Measurements from ENCODE around the gene CEBPE.

The CEBPE gene

GRCh38 chr14:23118506-23119362, at the start of gene CEBPE:
Gene CEBPE (minus strand): TSS chr14:23119255. CDS start chr14:23119091, 164 bp downstream.
- Histone ChIP-seq H3K9me3 (ENCODE audit: low read length) (no peaks in the 10 kb centered on the region), H2AFZ (ENCODE audit: low read depth, low read length) (no peak within 1 kb of the TSS), H3K27me3 (ENCODE audit: insufficient read depth, low read length) (no peaks in the 10 kb centered on the region), H3K4me1 (ENCODE audit: insufficient read depth, low read length) (peaks cover 14% of the 10 kb centered on the region), H3K4me3 (ENCODE audit: low read length) (no peak within 1 kb of the TSS), H3K36me3 (ENCODE audit: insufficient read depth, low read length) (no peaks in the 10 kb centered on the region)

DNA sequence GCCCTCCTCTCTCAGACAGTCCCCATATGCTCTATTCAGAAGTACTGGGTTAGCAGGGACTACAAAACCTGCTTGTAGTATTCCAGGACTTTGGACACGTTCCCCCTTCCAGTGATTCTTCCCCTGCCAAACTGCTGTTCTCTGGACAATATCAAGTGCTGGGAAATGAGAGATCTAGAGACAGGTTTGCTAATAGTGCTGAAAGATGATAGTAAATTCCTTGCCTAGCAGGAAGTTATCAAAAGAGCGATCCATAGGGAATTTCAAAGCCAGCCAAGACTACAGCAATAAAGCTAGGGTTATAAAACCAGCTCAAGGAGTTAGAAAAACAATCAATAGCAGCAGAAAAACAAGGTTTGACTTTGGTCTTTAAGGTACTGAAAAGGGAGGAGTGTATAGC, 49.2 kb upstream of the CEBPE start:
- Histone ChIP-seq H3K4me3 (ENCODE audit: low read length) (no peak overlapping the region), H3K27me3 (ENCODE audit: insufficient read depth, low read length) (no peaks in the 10 kb centered on the region), H2AFZ (ENCODE audit: low read depth, low read length) (no peak overlapping the region), H3K36me3 (ENCODE audit: insufficient read depth, low read length) (no peaks in the 10 kb centered on the region), H3K4me1 (ENCODE audit: insufficient read depth, low read length) (no peaks in the 10 kb centered on the region), H3K9me3 (ENCODE audit: low read length) (no peaks in the 10 kb centered on the region)

- no peaks in the 10 kb centered on the region for H3K36me3 ChIP-seq (ENCODE audit: insufficient read depth, low read length)
- no peaks in the 10 kb centered on the region for H3K27me3 ChIP-seq (ENCODE audit: insufficient read depth, low read length)
- H3K4me3 ChIP-seq (ENCODE audit: low read length), result no peak overlapping the region
- no peak overlapping the region for H2AFZ ChIP-seq (ENCODE audit: low read depth, low read length)
- no peaks in the 10 kb centered on the region for H3K9me3 ChIP-seq (ENCODE audit: low read length)
- no peaks in the 10 kb centered on the region for H3K4me1 ChIP-seq (ENCODE audit: insufficient read depth, low read length)
These were observed 48.2 kb upstream of the CEBPE start for GRCh38 chr14:23167116-23167847.

- no peaks in the 10 kb centered on the region for H3K36me3 ChIP-seq (ENCODE audit: insufficient read depth, low read length)
- no peaks in the 10 kb centered on the region for H3K9me3 ChIP-seq (ENCODE audit: low read length)
- no peak overlapping the region for H3K4me3 ChIP-seq (ENCODE audit: low read length)
- peaks cover 12% of the 10 kb centered on the region for H3K4me1 ChIP-seq (ENCODE audit: insufficient read depth, low read length)
- H3K27me3 ChIP-seq (ENCODE audit: insufficient read depth, low read length), result no peaks in the 10 kb centered on the region
- no peak overlapping the region for H2AFZ ChIP-seq (ENCODE audit: low read depth, low read length)
These were observed 45.9 kb upstream of the CEBPE start for GRCh38 chr14:23164949-23165348.

GRCh38 chr14:23164250-23164649, 45.2 kb upstream of the CEBPE start:
- Histone ChIP-seq H3K4me3 (ENCODE audit: low read length) (no peak overlapping the region), H2AFZ (ENCODE audit: low read depth, low read length) (no peak overlapping the region), H3K27me3 (ENCODE audit: insufficient read depth, low read length) (no peaks in the 10 kb centered on the region), H3K36me3 (ENCODE audit: insufficient read depth, low read length) (no peaks in the 10 kb centered on the region), H3K9me3 (ENCODE audit: low read length) (no peaks in the 10 kb centered on the region), H3K4me1 (ENCODE audit: insufficient read depth, low read length) (peaks cover 19% of the 10 kb centered on the region)

- no peaks in the 10 kb centered on the region for H3K9me3 ChIP-seq (ENCODE audit: low read length)
- H3K27me3 ChIP-seq (ENCODE audit: insufficient read depth, low read length), result no peaks in the 10 kb centered on the region
- peaks cover 20% of the 10 kb centered on the region for H3K4me1 ChIP-seq (ENCODE audit: insufficient read depth, low read length)
- H3K4me3 ChIP-seq (ENCODE audit: low read length), result no peak overlapping the region
- no peak overlapping the region for H2AFZ ChIP-seq (ENCODE audit: low read depth, low read length)
- no peaks in the 10 kb centered on the region for H3K36me3 ChIP-seq (ENCODE audit: insufficient read depth, low read length)
These were observed 44.8 kb upstream of the CEBPE start for GRCh38 chr14:23163830-23164229.

DNA sequence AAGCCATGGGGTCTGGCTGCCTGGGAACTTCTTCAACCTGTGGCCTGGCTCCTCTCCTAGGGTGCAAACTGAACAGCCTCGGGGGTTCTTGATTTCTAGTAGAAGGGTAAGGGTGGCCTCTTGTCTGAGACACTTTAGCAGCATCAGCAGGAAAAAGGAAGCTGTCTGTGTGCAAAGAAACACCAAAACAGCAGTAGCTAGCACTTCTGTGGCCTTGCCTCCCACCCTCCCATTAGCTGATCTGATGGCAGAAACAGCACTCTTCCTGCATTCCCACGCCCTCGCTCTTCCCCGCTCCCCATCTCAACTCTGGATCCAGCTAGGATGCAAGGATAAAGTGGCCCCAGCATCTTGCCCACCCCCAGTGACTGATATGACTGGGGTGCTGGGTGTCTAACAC, 43.7 kb upstream of the CEBPE start:
- H3K9me3 ChIP-seq (ENCODE audit: low read length), result no peaks in the 10 kb centered on the region
- no peaks in the 10 kb centered on the region for H3K36me3 ChIP-seq (ENCODE audit: insufficient read depth, low read length)
- H3K4me3 ChIP-seq (ENCODE audit: low read length), result no peak overlapping the region
- H3K27me3 ChIP-seq (ENCODE audit: insufficient read depth, low read length), result no peaks in the 10 kb centered on the region
- H2AFZ ChIP-seq (ENCODE audit: low read depth, low read length), result no peak overlapping the region
- peaks cover 20% of the 10 kb centered on the region for H3K4me1 ChIP-seq (ENCODE audit: insufficient read depth, low read length)

DNA sequence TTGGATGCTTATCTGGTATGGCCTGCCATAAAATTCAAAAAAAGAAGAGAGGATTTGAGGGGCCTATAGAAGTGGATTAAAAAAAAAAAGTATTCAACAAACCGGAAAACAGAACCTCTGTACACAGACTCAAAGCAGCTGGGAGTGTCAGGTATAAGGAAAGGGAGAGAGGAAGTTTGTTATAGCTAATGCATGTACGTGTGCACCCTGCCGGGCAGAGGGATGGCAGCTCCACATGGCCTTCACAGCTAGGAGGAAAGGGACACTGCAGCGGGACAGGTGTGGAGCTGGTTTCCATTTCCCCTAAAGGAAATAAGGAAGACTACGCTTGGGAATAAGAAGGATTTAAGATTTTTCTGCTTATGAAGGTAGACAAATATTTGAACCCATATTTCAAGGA, 43.0 kb upstream of the CEBPE start:
- Histone ChIP-seq H3K9me3 (ENCODE audit: low read length) (no peaks in the 10 kb centered on the region), H3K36me3 (ENCODE audit: insufficient read depth, low read length) (no peaks in the 10 kb centered on the region), H3K4me1 (ENCODE audit: insufficient read depth, low read length) (peaks cover 20% of the 10 kb centered on the region), H3K27me3 (ENCODE audit: insufficient read depth, low read length) (no peaks in the 10 kb centered on the region), H3K4me3 (ENCODE audit: low read length) (no peak overlapping the region), H2AFZ (ENCODE audit: low read depth, low read length) (no peak overlapping the region)

DNA sequence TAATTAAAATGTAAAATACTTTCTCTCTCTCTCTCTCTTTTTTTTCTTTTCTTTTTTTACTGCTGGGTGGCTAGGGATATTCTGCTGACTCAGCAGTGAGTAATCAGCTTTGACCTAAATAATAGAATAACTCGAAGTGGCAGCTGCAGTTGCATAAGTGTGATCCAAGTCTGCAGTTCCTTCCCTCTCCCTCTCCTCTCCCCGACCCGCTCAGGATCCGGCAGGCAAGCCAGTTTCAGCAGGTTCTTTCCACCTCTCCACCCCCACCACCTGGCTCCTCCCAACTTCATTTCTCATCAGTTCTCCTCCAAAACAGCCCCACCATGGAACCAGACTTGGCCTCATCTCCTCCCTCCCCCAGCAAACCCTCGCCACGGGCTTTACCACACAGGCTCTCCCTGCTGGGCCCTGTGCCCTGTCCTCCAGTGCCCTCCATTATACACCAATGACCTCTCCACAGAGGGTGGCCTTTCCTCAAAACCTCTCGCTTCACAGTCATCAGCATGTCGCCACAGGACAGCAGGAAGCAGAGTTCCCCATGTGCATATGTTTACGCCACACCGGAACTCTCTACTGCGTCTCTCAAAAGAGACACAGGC, 42.0 kb upstream of the CEBPE start:
- Histone ChIP-seq H3K27me3 (ENCODE audit: insufficient read depth, low read length) (no peaks in the 10 kb centered on the region), H2AFZ (ENCODE audit: low read depth, low read length) (peak overlapping the region; percentile 58), H3K9me3 (ENCODE audit: low read length) (no peaks in the 10 kb centered on the region), H3K4me1 (ENCODE audit: insufficient read depth, low read length) (peaks cover 20% of the 10 kb centered on the region), H3K36me3 (ENCODE audit: insufficient read depth, low read length) (no peaks in the 10 kb centered on the region), H3K4me3 (ENCODE audit: low read length) (peak overlapping the region; percentile 2)

DNA sequence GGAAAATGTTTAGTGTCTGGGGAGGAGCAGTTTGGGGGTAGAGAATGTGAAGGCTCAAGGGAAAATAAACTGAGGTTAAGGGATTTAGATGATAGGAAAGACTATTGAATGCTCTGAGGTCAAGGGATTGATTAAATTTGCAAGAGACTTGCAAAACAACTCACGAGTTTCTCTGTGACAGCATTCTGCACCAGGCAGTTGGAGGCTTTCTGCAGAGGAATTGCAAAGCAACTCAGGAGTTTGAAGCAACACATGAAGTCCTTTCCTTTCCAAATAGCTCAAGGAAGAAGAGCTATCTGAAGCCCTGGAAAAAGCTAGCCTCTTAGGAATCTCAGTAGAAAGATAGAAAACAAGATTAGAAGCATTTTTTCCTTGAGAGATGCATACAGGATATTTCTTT, 40.5 kb upstream of the CEBPE start:
- H2AFZ ChIP-seq (ENCODE audit: low read depth, low read length), result no peak overlapping the region
- no peak overlapping the region for H3K4me3 ChIP-seq (ENCODE audit: low read length)
- H3K27me3 ChIP-seq (ENCODE audit: insufficient read depth, low read length), result no peaks in the 10 kb centered on the region
- peaks cover 20% of the 10 kb centered on the region for H3K4me1 ChIP-seq (ENCODE audit: insufficient read depth, low read length)
- H3K9me3 ChIP-seq (ENCODE audit: low read length), result no peaks in the 10 kb centered on the region
- no peaks in the 10 kb centered on the region for H3K36me3 ChIP-seq (ENCODE audit: insufficient read depth, low read length)

GRCh38 chr14:23158779-23159178, 39.7 kb upstream of the CEBPE start:
- H2AFZ ChIP-seq (ENCODE audit: low read depth, low read length), result no peak overlapping the region
- H3K4me1 ChIP-seq (ENCODE audit: insufficient read depth, low read length), result peaks cover 21% of the 10 kb centered on the region
- H3K36me3 ChIP-seq (ENCODE audit: insufficient read depth, low read length), result no peaks in the 10 kb centered on the region
- no peaks in the 10 kb centered on the region for H3K9me3 ChIP-seq (ENCODE audit: low read length)
- no peak overlapping the region for H3K4me3 ChIP-seq (ENCODE audit: low read length)
- H3K27me3 ChIP-seq (ENCODE audit: insufficient read depth, low read length), result no peaks in the 10 kb centered on the region

DNA sequence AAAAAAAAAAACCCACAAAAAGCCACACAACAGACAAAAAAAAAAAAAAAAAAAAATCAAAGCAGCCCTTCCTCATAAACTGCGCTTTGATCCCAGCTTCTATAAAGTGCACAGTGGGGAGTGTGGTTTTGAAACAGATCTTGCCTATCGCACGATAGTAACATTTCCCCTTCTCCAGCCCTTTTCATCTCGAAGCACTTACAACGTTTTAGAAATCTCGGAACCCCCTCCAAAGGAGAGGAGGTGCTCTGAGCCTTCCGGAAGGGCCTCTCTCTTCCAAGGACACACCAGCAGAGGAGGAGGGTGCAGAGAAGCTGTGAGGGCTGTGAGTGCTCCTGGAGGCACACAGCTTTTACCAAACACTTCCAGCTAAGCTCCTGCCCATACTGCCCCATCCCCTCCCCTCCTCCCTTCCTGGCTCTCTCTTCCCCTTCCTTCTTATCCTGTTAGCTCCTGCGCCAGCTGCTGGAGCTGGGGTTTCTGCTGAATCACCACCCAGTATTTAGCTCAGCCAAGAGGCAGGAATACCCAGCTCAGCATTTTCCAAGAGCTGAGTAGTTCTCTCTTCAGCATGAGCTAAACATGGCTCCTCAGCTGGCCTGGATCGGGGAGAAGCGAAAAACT, 36.0 kb upstream of the CEBPE start:
- H3K9me3 ChIP-seq (ENCODE audit: low read length), result no peaks in the 10 kb centered on the region
- H3K27me3 ChIP-seq (ENCODE audit: insufficient read depth, low read length), result no peaks in the 10 kb centered on the region
- H3K4me3 ChIP-seq (ENCODE audit: low read length), result no peak overlapping the region
- H3K36me3 ChIP-seq (ENCODE audit: insufficient read depth, low read length), result no peaks in the 10 kb centered on the region
- H2AFZ ChIP-seq (ENCODE audit: low read depth, low read length), result no peak overlapping the region
- peaks cover 11% of the 10 kb centered on the region for H3K4me1 ChIP-seq (ENCODE audit: insufficient read depth, low read length)

Data from neuron (in vitro differentiated cells).